ENCODE data around the gene FOXP3. TPM values are rescaled to one million over a fixed set of nuclear protein-coding genes. Genes with fewer than 3 reads are reported as not detected.

FOXP3 gene
- total RNA-seq, 1 donor from 2014 or later = 1.5 TPM

DNA sequence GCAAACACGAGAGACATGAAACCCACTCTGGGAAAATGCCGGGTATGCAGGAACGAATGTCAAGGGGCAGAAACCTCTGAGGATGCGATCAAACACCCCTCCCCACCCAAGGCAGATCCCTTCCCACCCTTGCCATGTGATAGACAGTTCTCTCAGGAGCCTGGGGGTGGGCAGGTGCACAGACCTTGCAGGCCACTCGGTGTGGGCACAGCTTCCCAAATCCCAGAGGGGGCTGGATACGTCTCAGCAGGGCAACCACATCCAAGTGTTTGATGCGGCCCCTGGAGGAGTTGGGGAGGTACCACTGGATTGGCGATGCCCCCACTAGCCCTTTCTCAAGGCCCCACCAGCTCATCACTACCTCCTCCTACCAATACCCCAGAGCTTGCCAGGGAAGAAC, 54.1 kb downstream of the FOXP3 start:
- no peak for DNase-seq (ENCODE audit: extremely low spot score in 2 of 2)
- H3K9me3 ChIP-seq = no peaks in the 10 kb centered on the region
- H3K27ac ChIP-seq = no peak overlapping the region
- H3K4me3 ChIP-seq = no peak overlapping the region
- intact Hi-C loops (cut with DNase I) = no loop called here
- H3K36me3 ChIP-seq = no peaks in the 10 kb centered on the region
- H3K4me1 ChIP-seq = no peaks in the 10 kb centered on the region
- no peaks in the 10 kb centered on the region for H3K27me3 ChIP-seq
- TF ChIP-seq, protein P1, sequence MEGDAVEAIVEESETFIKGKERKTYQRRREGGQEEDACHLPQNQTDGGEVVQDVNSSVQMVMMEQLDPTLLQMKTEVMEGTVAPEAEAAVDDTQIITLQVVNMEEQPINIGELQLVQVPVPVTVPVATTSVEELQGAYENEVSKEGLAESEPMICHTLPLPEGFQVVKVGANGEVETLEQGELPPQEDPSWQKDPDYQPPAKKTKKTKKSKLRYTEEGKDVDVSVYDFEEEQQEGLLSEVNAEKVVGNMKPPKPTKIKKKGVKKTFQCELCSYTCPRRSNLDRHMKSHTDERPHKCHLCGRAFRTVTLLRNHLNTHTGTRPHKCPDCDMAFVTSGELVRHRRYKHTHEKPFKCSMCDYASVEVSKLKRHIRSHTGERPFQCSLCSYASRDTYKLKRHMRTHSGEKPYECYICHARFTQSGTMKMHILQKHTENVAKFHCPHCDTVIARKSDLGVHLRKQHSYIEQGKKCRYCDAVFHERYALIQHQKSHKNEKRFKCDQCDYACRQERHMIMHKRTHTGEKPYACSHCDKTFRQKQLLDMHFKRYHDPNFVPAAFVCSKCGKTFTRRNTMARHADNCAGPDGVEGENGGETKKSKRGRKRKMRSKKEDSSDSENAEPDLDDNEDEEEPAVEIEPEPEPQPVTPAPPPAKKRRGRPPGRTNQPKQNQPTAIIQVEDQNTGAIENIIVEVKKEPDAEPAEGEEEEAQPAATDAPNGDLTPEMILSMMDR (IDR thresholded peaks at IDR 0.05) = no peak
- TF ChIP-seq POLR2AphosphoS5 (IDR thresholded peaks at IDR 0.05; ENCODE audit: insufficient read depth in 1 of 2, low read depth in 1 of 2) (no peak), POLR2A (IDR thresholded peaks at IDR 0.05) (no peak)

DNA sequence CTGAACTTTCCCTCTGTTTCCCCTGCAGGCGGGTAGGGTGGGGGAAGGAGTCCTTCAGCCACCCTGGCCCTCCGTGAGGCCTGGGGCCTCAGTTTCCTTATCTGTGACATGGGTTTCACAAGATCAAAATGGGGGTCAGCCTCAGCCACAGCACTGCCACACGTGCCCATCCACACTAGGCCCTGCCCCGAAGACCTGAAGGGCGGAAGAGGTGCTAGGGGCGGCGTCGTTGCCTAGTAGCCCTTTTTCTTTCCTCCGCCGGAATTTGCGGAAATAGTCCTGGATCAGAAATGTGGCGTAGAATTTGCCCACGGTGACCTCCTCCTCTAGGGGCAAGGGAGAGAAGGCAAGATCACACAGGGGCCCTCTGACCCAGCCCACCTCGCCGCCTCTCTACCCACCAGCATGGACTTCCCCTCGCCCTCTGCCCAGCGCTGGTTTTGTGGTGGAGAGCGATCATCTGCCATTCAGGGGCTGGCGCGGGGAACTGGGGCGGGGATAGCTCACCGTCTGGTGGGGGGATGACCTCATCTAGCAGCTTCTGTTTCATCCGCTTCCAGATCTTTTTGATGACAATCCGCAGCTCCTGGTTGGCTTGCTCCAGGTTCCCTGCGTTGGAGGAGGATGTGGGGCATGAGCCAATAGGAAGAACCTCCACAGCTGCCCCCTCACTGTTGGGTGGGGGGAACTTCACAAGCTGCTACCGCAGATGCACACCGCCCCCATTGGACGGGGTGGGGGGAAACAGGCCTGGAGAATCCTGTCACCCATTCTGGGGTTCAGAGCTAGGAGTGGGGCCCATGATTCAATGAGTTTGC, 54.9 kb downstream of the FOXP3 start:
- no peak for DNase-seq (ENCODE audit: extremely low spot score in 2 of 2)
- Histone ChIP-seq H3K4me3 (no peak overlapping the region), H3K9me3 (no peaks in the 10 kb centered on the region), H3K27ac (no peak overlapping the region), H3K27me3 (no peaks in the 10 kb centered on the region), H3K4me1 (no peaks in the 10 kb centered on the region), H3K36me3 (no peaks in the 10 kb centered on the region)
- TF ChIP-seq POLR2AphosphoS5 (IDR thresholded peaks at IDR 0.05; ENCODE audit: insufficient read depth in 1 of 2, low read depth in 1 of 2) (no peak), POLR2A (IDR thresholded peaks at IDR 0.05) (no peak)
- TF ChIP-seq, protein P1 (IDR thresholded peaks at IDR 0.05) = no peak
- intact Hi-C loops (cut with DNase I) = no loop called here

GRCh38 chrX:49208399-49208798, 56.1 kb downstream of the FOXP3 start:
- no peak for DNase-seq (ENCODE audit: extremely low spot score in 2 of 2)
- TF ChIP-seq POLR2AphosphoS5 (IDR thresholded peaks at IDR 0.05; ENCODE audit: insufficient read depth in 1 of 2, low read depth in 1 of 2) (no peak), POLR2A (IDR thresholded peaks at IDR 0.05) (no peak)
- TF ChIP-seq, protein P1 (IDR thresholded peaks at IDR 0.05) = no peak
- H3K27ac ChIP-seq = no peak overlapping the region
- H3K4me1 ChIP-seq = no peaks in the 10 kb centered on the region
- intact Hi-C loops (cut with DNase I) = no loop called here
- no peaks in the 10 kb centered on the region for H3K9me3 ChIP-seq
- H3K27me3 ChIP-seq = no peaks in the 10 kb centered on the region
- no peaks in the 10 kb centered on the region for H3K36me3 ChIP-seq
- no peak overlapping the region for H3K4me3 ChIP-seq

GRCh38 chrX:49206543-49206942, 58.0 kb downstream of the FOXP3 start:
- TF ChIP-seq, protein P1 (IDR thresholded peaks at IDR 0.05) = no peak
- TF ChIP-seq POLR2A (IDR thresholded peaks at IDR 0.05) (no peak), POLR2AphosphoS5 (IDR thresholded peaks at IDR 0.05; ENCODE audit: insufficient read depth in 1 of 2, low read depth in 1 of 2) (no peak)
- Histone ChIP-seq H3K4me1 (no peaks in the 10 kb centered on the region), H3K36me3 (no peaks in the 10 kb centered on the region), H3K27ac (no peak overlapping the region), H3K27me3 (no peaks in the 10 kb centered on the region), H3K9me3 (no peaks in the 10 kb centered on the region), H3K4me3 (no peak overlapping the region)
- no peak for DNase-seq (ENCODE audit: extremely low spot score in 2 of 2)
- intact Hi-C loops (cut with DNase I) = no loop called here

GRCh38 chrX:49205443-49205842, 59.1 kb downstream of the FOXP3 start:
- Histone ChIP-seq H3K4me1 (peaks cover 6% of the 10 kb centered on the region), H3K27me3 (no peaks in the 10 kb centered on the region), H3K4me3 (no peak overlapping the region), H3K27ac (no peak overlapping the region), H3K36me3 (no peaks in the 10 kb centered on the region), H3K9me3 (no peaks in the 10 kb centered on the region)
- intact Hi-C loops (cut with DNase I) = no loop called here
- no peak for DNase-seq (ENCODE audit: extremely low spot score in 2 of 2)
- TF ChIP-seq, protein P1 (IDR thresholded peaks at IDR 0.05) = no peak
- TF ChIP-seq POLR2A (IDR thresholded peaks at IDR 0.05) (no peak), POLR2AphosphoS5 (IDR thresholded peaks at IDR 0.05; ENCODE audit: insufficient read depth in 1 of 2, low read depth in 1 of 2) (no peak)

Data from vagina (tissue), 2 donors.